Fibroblast of lung (primary cell): ENCODE measurements around the gene ZSWIM5.

Experiments used
- EZH2 ChIP-seq: IDR thresholded peaks from 2 replicates; pipeline ENCODE4 v1.5.1; 2012; ENCODE audit warnings: low read length, control low read depth, mild to moderate bottlenecking; ENCODE audit errors: missing control alignments
- TF ChIP-seq, protein P1 (sequence below), 2 donors: IDR thresholded peaks in 1 of 2; conservative IDR thresholded peaks in 1 of 2; 1 replicate in 1 of 2; 2 replicates in 1 of 2; pipeline ENCODE4 v1.5.1; 2011 to 2012; ENCODE audit warnings: low read length in 2 of 2, control low read depth in 1 of 2, inconsistent platforms in 1 of 2, low read depth in 1 of 2, mild to moderate bottlenecking in 1 of 2

DNA sequence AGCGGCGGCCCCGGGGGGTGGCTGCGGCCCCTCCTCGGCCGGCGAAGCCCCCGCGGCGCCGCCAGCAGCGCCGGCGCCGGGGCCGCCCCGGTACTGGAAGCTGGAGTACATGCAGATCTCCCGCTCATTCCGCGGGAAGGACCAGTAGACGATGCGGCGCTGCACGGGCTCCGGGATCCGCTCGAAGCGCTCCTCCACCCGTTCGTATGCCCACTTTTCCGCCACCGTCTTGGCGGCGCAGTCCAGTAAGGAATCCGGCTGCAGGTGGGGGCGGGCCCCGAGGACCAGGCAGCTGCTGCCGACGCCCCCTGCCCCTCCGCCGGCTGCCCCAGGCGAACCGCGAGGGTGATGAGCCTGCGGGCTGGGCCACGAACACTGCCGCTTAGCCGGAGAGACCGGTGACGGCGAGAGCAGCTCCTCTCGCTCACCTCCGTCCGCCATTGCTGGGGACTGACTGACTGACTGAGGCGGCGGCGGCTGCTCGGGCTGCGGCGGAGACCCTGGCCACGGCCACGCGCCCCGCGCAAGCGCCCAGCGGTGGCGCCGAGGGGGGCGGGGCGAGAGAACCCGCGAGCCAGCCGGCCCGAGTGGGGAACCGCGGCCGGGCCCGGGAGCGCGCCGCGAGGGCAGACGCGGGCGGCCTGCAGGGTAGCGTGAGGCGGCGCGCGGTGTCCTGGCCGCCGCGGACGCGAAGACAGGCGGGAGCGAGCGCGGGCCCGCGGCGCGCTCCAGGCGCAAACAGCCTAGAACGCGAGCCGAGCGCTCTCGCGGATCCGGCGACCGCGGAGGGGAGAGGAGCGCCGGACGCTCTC lies at the start of gene ZSWIM5:
- TF ChIP-seq, protein P1, sequence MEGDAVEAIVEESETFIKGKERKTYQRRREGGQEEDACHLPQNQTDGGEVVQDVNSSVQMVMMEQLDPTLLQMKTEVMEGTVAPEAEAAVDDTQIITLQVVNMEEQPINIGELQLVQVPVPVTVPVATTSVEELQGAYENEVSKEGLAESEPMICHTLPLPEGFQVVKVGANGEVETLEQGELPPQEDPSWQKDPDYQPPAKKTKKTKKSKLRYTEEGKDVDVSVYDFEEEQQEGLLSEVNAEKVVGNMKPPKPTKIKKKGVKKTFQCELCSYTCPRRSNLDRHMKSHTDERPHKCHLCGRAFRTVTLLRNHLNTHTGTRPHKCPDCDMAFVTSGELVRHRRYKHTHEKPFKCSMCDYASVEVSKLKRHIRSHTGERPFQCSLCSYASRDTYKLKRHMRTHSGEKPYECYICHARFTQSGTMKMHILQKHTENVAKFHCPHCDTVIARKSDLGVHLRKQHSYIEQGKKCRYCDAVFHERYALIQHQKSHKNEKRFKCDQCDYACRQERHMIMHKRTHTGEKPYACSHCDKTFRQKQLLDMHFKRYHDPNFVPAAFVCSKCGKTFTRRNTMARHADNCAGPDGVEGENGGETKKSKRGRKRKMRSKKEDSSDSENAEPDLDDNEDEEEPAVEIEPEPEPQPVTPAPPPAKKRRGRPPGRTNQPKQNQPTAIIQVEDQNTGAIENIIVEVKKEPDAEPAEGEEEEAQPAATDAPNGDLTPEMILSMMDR (conservative IDR thresholded peaks at IDR 0.05 in 1 of 2, IDR thresholded peaks at IDR 0.05 in 1 of 2; ENCODE audit: low read depth in 1 of 2, low read length in 2 of 2) = no peak
- TF ChIP-seq EZH2 = no peak
